GM12891 (cell line): ENCODE results near the gene TAGAP.

Experiments used
- DNase-seq: peaks from one replicate; pipeline ENCODE4 v3.0.0; 2011; ENCODE audit warnings: low spot score; ENCODE audit not compliant: insufficient read length
- FAIRE-seq: peaks from 2 replicates; lab custom pipeline; 2011; peaks lifted over from hg19 to GRCh38; lab: Jason Lieb, UNC
- PAX5 ChIP-seq: IDR thresholded peaks from 2 replicates; pipeline ENCODE4 v1.6.1; 2011; ENCODE audit warnings: low read length, moderate library complexity, mild to moderate bottlenecking; ENCODE audit not compliant: insufficient read depth, severe bottlenecking
- POLR2A ChIP-seq: IDR thresholded peaks from 2 replicates; pipeline ENCODE4 v1.6.1; 2011; ENCODE audit warnings: low read depth, low read length, control low read depth
- POLR2AphosphoS5 ChIP-seq: IDR thresholded peaks from 2 replicates; pipeline ENCODE4 v1.6.1; 2011; ENCODE audit warnings: low read depth, low read length, control low read depth
- POU2F2 ChIP-seq: IDR thresholded peaks from 2 replicates; pipeline ENCODE4 v1.6.1; 2011; ENCODE audit warnings: low read depth, mild to moderate bottlenecking, control low read depth, low read length, moderate library complexity
- SPI1 ChIP-seq: IDR thresholded peaks from 2 replicates; pipeline ENCODE4 v1.6.1; 2011; ENCODE audit warnings: low read depth, low read length, control low read depth
- TAF1 ChIP-seq: IDR thresholded peaks from 2 replicates; pipeline ENCODE4 v1.6.1; 2011; ENCODE audit warnings: low read depth, low read length, control low read depth

The TAGAP gene

GRCh38 chr6:159074120-159074684, 29.4 kb upstream of the TAGAP start:
- peak; percentile 43 for FAIRE-seq
- DNase-seq: no peak

GRCh38 chr6:159071843-159072769, 27.3 kb upstream of the TAGAP start:
- FAIRE-seq (no peak), DNase-seq (no peak)

More at GRCh38 chr6:159074120-159074684, 29.4 kb upstream of the TAGAP start:
- TF ChIP-seq POLR2A: no peak
- TF ChIP-seq SPI1: no peak
- no peak for TF ChIP-seq TAF1
- TF ChIP-seq POU2F2: no peak
- no peak for TF ChIP-seq PAX5
- TF ChIP-seq POLR2AphosphoS5: no peak

GRCh38 chr6:159068904-159069578, 24.2 kb upstream of the TAGAP start:
- TF ChIP-seq POU2F2: no peak
- no peak for TF ChIP-seq POLR2A
- TF ChIP-seq POLR2AphosphoS5: no peak
- peak; percentile 11; the same call in 1 of the 2 replicates for TF ChIP-seq SPI1
- TF ChIP-seq PAX5: no peak
- no peak for TF ChIP-seq TAF1
- no peak for DNase-seq
- no peak for FAIRE-seq

More at GRCh38 chr6:159071843-159072769, 27.3 kb upstream of the TAGAP start:
- TF ChIP-seq SPI1 (no peak), POLR2AphosphoS5 (no peak), PAX5 (no peak), POU2F2 (no peak), TAF1 (no peak), POLR2A (no peak)

GRCh38 chr6:159067334-159067733, 22.5 kb upstream of the TAGAP start:
- FAIRE-seq: no peak
- TF ChIP-seq POLR2A (no peak), TAF1 (no peak), PAX5 (no peak), POLR2AphosphoS5 (no peak), POU2F2 (no peak), SPI1 (no peak)
- no peak for DNase-seq

GRCh38 chr6:159066483-159066882, 21.7 kb upstream of the TAGAP start:
- FAIRE-seq: no peak
- no peak for TF ChIP-seq PAX5
- no peak for TF ChIP-seq POLR2AphosphoS5
- TF ChIP-seq TAF1: no peak
- TF ChIP-seq POLR2A: no peak
- no peak for TF ChIP-seq POU2F2
- no peak for TF ChIP-seq SPI1
- DNase-seq: no peak

- DNase-seq: no peak
- no peak for FAIRE-seq
- TF ChIP-seq POLR2AphosphoS5 (no peak), PAX5 (no peak)
These were observed 21.1 kb upstream of the TAGAP start for GRCh38 chr6:159065759-159066329.

- no peak for DNase-seq
- TF ChIP-seq SPI1 (no peak), POU2F2 (no peak), PAX5 (no peak), POLR2AphosphoS5 (no peak), POLR2A (no peak), TAF1 (no peak)
- FAIRE-seq: no peak
These were observed 20.3 kb upstream of the TAGAP start for GRCh38 chr6:159065091-159065490.

- TF ChIP-seq POLR2AphosphoS5 (no peak), TAF1 (no peak), POU2F2 (no peak)
- DNase-seq: no peak
These were observed 19.7 kb upstream of the TAGAP start for GRCh38 chr6:159064477-159064876.

GRCh38 chr6:159063549-159063948, 18.8 kb upstream of the TAGAP start:
- TF ChIP-seq POU2F2 (no peak), POLR2AphosphoS5 (no peak), PAX5 (no peak), TAF1 (no peak), POLR2A (no peak), SPI1 (no peak)
- FAIRE-seq: peak; percentile 41
- no peak for DNase-seq

More at GRCh38 chr6:159064477-159064876, 19.7 kb upstream of the TAGAP start:
- FAIRE-seq: no peak
